Liver (tissue), 3 donors: ENCODE data around the gene WWOX.

ENCODE experiments used
- EGR1 ChIP-seq, 2 donors: IDR thresholded peaks; 2 replicates each; pipeline ENCODE4 v1.6.1; 2016 to 2018; ENCODE audit warnings: antibody characterized with exemption in 2 of 2, low read depth in 2 of 2
- GABPA ChIP-seq, 2 donors: IDR thresholded peaks in 1 of 2; conservative IDR thresholded peaks in 1 of 2; 2 replicates each; pipeline ENCODE4 v1.6.1; 2016; ENCODE audit warnings: antibody characterized with exemption in 2 of 2, mild to moderate bottlenecking in 1 of 2, moderate library complexity in 1 of 2
- HNF4G ChIP-seq: IDR thresholded peaks from 2 replicates; pipeline ENCODE4 v1.6.1; 2016; ENCODE audit warnings: antibody characterized with exemption
- JUND ChIP-seq, 2 donors: IDR thresholded peaks; 2 replicates each; pipeline ENCODE4 v1.6.1; 2016; ENCODE audit warnings: antibody characterized with exemption in 2 of 2
- RAD21 ChIP-seq, 2 donors: IDR thresholded peaks; 2 replicates each; pipeline ENCODE4 v1.6.1; 2016; ENCODE audit warnings: antibody characterized with exemption in 2 of 2, mild to moderate bottlenecking in 2 of 2
- RXRA ChIP-seq, 2 donors: IDR thresholded peaks; 2 replicates each; pipeline ENCODE4 v1.6.1; 2017 to 2018; ENCODE audit warnings: antibody characterized with exemption in 2 of 2, mild to moderate bottlenecking in 1 of 2
- SP1 ChIP-seq: IDR thresholded peaks from 2 replicates; pipeline ENCODE4 v1.6.1; 2018; ENCODE audit warnings: antibody characterized with exemption, mild to moderate bottlenecking
- TAF1 ChIP-seq: conservative IDR thresholded peaks from 2 replicates; pipeline ENCODE4 v1.6.1; 2016; ENCODE audit warnings: antibody characterized with exemption, mild to moderate bottlenecking
- YY1 ChIP-seq: IDR thresholded peaks from 2 replicates; pipeline ENCODE4 v1.6.1; 2016; ENCODE audit warnings: antibody characterized with exemption, mild to moderate bottlenecking
- TF ChIP-seq, protein P1 (sequence below): IDR thresholded peaks from 2 replicates; pipeline ENCODE4 v1.6.1; 2016; ENCODE audit warnings: antibody characterized with exemption
- TF ChIP-seq, protein P2 (sequence below): fragments of 150-350 bp; IDR thresholded peaks from 2 replicates; pipeline ENCODE4 v1.5.1; 2017; ENCODE audit warnings: improper control_type of control experiment, low read depth, low read length; ENCODE audit not compliant: missing input control
- TF ChIP-seq, protein P3 (sequence below): IDR thresholded peaks from 2 replicates; pipeline ENCODE4 v1.6.1; 2016; ENCODE audit warnings: antibody characterized with exemption
- TF ChIP-seq, protein P4 (sequence below): IDR thresholded peaks from 2 replicates; pipeline ENCODE4 v1.6.1; 2016; ENCODE audit warnings: antibody characterized with exemption
- TF ChIP-seq, protein P5 (sequence below): IDR thresholded peaks from 2 replicates; pipeline ENCODE4 v1.6.1; 2016; ENCODE audit warnings: antibody characterized with exemption, mild to moderate bottlenecking
- donor health status: healthy.
- donor health status: healthy.

DNA sequence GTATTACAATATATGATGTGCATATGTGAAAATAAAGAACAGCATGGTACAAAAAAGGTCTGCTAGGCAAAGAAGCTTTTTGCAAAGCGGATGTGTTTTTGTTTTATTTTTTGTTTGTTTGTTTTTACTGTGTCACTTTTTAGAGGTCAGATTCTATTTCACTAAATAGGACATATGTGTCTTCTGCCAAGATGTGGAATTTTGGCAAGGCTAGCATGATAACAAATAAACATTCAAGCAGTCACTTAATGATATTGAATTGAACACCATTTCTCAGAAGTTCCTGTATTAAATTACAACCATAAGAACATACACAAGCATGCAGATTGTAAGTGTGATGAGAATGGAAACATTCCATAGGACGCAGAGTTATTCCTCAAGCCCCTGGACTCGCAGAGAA lies 492.7 kb downstream of the WWOX start:
- TF ChIP-seq, protein P1, sequence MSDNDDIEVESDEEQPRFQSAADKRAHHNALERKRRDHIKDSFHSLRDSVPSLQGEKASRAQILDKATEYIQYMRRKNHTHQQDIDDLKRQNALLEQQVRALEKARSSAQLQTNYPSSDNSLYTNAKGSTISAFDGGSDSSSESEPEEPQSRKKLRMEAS, result no peak
- TF ChIP-seq, protein P2, sequence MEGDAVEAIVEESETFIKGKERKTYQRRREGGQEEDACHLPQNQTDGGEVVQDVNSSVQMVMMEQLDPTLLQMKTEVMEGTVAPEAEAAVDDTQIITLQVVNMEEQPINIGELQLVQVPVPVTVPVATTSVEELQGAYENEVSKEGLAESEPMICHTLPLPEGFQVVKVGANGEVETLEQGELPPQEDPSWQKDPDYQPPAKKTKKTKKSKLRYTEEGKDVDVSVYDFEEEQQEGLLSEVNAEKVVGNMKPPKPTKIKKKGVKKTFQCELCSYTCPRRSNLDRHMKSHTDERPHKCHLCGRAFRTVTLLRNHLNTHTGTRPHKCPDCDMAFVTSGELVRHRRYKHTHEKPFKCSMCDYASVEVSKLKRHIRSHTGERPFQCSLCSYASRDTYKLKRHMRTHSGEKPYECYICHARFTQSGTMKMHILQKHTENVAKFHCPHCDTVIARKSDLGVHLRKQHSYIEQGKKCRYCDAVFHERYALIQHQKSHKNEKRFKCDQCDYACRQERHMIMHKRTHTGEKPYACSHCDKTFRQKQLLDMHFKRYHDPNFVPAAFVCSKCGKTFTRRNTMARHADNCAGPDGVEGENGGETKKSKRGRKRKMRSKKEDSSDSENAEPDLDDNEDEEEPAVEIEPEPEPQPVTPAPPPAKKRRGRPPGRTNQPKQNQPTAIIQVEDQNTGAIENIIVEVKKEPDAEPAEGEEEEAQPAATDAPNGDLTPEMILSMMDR, result no peak
- TF ChIP-seq JUND (IDR thresholded peaks at IDR 0.05), result peak in 1 of 2 donors; percentile 1
- TF ChIP-seq YY1, result no peak
- no peak for TF ChIP-seq HNF4G
- no peak for TF ChIP-seq RXRA (IDR thresholded peaks at IDR 0.05)
- no peak for TF ChIP-seq GABPA (IDR thresholded peaks at IDR 0.05 in 1 of 2, conservative IDR thresholded peaks at IDR 0.05 in 1 of 2)
- no peak for TF ChIP-seq RAD21 (IDR thresholded peaks at IDR 0.05)
- no peak for TF ChIP-seq SP1
- no peak for TF ChIP-seq TAF1
- TF ChIP-seq, protein P3, sequence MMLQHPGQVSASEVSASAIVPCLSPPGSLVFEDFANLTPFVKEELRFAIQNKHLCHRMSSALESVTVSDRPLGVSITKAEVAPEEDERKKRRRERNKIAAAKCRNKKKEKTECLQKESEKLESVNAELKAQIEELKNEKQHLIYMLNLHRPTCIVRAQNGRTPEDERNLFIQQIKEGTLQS, result no peak
- TF ChIP-seq, protein P4, sequence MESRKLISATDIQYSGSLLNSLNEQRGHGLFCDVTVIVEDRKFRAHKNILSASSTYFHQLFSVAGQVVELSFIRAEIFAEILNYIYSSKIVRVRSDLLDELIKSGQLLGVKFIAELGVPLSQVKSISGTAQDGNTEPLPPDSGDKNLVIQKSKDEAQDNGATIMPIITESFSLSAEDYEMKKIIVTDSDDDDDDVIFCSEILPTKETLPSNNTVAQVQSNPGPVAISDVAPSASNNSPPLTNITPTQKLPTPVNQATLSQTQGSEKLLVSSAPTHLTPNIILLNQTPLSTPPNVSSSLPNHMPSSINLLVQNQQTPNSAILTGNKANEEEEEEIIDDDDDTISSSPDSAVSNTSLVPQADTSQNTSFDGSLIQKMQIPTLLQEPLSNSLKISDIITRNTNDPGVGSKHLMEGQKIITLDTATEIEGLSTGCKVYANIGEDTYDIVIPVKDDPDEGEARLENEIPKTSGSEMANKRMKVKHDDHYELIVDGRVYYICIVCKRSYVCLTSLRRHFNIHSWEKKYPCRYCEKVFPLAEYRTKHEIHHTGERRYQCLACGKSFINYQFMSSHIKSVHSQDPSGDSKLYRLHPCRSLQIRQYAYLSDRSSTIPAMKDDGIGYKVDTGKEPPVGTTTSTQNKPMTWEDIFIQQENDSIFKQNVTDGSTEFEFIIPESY, result no peak
- no peak for TF ChIP-seq EGR1 (IDR thresholded peaks at IDR 0.05; ENCODE audit: low read depth in 2 of 2)
- TF ChIP-seq, protein P5, sequence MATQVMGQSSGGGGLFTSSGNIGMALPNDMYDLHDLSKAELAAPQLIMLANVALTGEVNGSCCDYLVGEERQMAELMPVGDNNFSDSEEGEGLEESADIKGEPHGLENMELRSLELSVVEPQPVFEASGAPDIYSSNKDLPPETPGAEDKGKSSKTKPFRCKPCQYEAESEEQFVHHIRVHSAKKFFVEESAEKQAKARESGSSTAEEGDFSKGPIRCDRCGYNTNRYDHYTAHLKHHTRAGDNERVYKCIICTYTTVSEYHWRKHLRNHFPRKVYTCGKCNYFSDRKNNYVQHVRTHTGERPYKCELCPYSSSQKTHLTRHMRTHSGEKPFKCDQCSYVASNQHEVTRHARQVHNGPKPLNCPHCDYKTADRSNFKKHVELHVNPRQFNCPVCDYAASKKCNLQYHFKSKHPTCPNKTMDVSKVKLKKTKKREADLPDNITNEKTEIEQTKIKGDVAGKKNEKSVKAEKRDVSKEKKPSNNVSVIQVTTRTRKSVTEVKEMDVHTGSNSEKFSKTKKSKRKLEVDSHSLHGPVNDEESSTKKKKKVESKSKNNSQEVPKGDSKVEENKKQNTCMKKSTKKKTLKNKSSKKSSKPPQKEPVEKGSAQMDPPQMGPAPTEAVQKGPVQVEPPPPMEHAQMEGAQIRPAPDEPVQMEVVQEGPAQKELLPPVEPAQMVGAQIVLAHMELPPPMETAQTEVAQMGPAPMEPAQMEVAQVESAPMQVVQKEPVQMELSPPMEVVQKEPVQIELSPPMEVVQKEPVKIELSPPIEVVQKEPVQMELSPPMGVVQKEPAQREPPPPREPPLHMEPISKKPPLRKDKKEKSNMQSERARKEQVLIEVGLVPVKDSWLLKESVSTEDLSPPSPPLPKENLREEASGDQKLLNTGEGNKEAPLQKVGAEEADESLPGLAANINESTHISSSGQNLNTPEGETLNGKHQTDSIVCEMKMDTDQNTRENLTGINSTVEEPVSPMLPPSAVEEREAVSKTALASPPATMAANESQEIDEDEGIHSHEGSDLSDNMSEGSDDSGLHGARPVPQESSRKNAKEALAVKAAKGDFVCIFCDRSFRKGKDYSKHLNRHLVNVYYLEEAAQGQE, result no peak
